ENCODE results near the gene GOLM1. TPM values are rescaled to one million over a fixed set of nuclear protein-coding genes. Genes with fewer than 3 reads are reported as not detected.
A peak's percentile ranks its signal among the peaks of the same experiment; 100 is the strongest.

Gene GOLM1
- total and polyA plus RNA-seq, 2 of the 13 experiments (the other 11 are each of a cell fraction or from before 2014, with no cell fraction given) = 0.20 to 0.30 TPM

DNA sequence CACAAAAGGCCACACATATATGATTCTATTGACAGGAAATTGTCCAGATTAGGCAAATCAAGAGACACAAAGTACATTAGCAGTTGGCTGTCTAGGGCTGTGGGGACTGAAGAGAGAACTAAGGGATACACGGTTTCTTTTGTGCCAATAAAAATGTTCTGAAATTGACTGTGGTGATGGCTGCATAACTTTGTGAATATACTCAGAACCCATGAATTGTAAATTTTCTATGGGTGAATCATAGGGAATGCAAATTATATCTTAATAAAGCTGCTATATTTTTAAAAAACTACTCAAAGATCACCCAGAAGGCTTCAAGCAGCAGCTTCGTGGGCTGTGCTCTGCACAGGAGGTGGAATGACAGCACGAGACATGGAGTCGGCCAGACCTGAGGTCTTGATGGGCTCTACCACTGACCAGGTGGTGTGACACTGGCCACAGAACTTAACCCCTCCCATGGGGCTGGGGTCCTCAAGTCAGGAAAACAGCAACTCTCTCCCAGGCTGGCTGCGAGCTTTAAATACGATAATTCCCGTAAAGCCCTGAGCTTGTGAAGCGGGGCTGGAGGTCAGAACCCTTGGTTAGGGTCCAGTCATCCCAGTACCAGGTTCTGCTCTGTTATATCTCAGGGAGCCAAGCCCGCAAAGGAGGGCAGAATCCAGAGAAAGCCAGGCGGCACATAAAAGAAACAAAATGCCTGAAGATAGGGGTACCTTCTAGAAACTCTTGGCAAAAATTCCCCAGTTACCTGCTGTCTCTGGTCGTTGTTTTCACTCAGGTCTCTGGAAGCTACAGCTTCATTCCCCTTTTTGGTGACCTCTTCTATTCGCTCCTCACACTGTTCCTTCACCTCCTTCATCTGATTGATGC lies 59.1 kb downstream of the GOLM1 start (continued):
- TF ChIP-seq ZBTB8A (CRISPR knock-in tag; IDR thresholded peaks at IDR 0.05; ENCODE audit: borderline replicate concordance, low read depth) = no peak

DNA sequence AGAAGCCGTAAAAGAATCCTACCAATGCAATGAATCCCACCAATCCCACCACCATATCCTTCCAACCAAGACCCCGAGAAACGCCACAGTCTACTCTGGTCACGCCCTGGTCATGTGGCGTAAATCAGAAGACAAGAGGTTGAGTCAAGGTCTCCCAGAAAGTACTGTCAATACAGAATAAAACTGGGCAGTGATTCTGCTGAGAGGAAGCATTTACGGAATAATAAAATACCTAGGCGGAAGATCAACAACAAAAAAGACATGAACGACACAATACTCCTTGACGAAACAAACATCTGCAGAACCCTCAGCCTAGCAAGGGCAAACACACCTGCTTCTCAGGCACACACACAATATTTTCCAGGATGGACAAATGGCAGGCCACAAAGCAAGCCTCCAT lies 62.8 kb downstream of the GOLM1 start:
- no peak overlapping the region for H2AFZ ChIP-seq (ENCODE audit: low read length)
- in situ Hi-C loops (cut with HindIII; ENCODE audit: extremely low pct_ligation_motif_present, low pct_unique_long_range_greater_than_20kb) = no loop called here

DNA sequence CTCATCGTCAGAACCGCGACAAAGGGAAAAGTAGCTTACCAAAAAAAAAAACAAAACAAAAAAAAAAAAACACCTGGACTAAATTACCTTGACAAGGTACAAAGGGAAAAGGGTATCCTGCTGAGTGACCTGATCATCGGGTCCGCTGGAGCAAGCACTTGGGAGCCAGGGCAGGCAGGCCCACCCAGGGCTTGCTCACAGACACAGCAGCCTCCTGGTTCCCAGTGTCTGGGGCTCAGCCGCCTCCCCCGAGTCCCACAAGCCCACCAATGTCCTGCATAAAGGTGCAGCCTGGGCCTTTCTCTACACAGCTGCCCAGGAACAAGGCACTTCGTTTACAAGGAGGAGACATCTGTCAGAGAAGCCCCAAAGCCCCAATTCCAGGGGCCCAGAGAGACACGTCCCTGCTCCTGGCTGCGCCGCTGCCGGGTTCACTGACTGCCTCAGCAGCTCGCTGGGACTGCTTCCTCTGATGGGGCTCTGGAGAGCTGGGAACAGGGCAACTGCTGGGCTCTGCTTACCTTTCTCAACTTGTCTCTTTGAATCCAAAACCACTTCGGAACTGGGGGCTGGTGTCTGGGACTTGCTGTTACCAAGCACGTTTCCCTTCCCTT lies 63.4 kb downstream of the GOLM1 start:
- no peak for DNase-seq (ENCODE audit: low spot score)
- H3K27me3 ChIP-seq (ENCODE audit: control insufficient read depth in 1 of 2, insufficient read depth in 2 of 2, low read length in 2 of 2) = no peaks in the 10 kb centered on the region
- WGBS (ENCODE audit: low lambda C conversion rate) = 91% methylated on average over 8 of the region's 15 CpGs
- peak; percentile 9; the same call in 1 of the 3 replicates for ATAC-seq
- no peaks in the 10 kb centered on the region for H3K9me3 ChIP-seq (ENCODE audit: low read length)
- no peak for FAIRE-seq
- in situ Hi-C loops (cut with HindIII; ENCODE audit: extremely low pct_ligation_motif_present, low pct_unique_long_range_greater_than_20kb) = no loop called here
- no peak overlapping the region for H3K4me2 ChIP-seq (ENCODE audit: low read depth, low read length)
- H3K9ac ChIP-seq (ENCODE audit: insufficient read depth, low read depth, low read length) = no peak overlapping the region
- H3K4me1 ChIP-seq (ENCODE audit: insufficient read depth, low read length) = no peaks in the 10 kb centered on the region
- no peaks in the 10 kb centered on the region for H3K79me2 ChIP-seq (ENCODE audit: insufficient read depth, low read length)
- ChIA-PET CTCF (ENCODE audit: low intra/inter-chr PET ratio, low total read pairs) (no interaction called here), POLR2A (no interaction called here)
- H2AFZ ChIP-seq (ENCODE audit: low read length) = no peak overlapping the region
- no peak overlapping the region for H3K27ac ChIP-seq (ENCODE audit: extremely low read length, insufficient read depth, low read length)
- intact Hi-C loops (cut with micrococcal nuclease; ENCODE audit: unreplicated experiment) = no loop called here
- H3K36me3 ChIP-seq (replicated peaks in 1 of 2; ENCODE audit: control insufficient read depth in 1 of 2, insufficient read depth in 2 of 2, low read length in 2 of 2) = no peaks in the 10 kb centered on the region
- no peak overlapping the region for H3K4me3 ChIP-seq (replicated peaks in 1 of 3; ENCODE audit: insufficient read depth in 1 of 3, low read depth in 2 of 3, low read length in 3 of 3)
- no TSS peak for BruUV-seq (replicated peaks)
- H4K20me1 ChIP-seq (ENCODE audit: insufficient read depth, low read length) = peaks cover 4% of the 10 kb centered on the region; the same call in 1 of the 2 replicates
- no peak for TF ChIP-seq YEATS2 (CRISPR knock-in tag; IDR thresholded peaks at IDR 0.05; ENCODE audit: borderline replicate concordance)
- TF ChIP-seq, protein P1, sequence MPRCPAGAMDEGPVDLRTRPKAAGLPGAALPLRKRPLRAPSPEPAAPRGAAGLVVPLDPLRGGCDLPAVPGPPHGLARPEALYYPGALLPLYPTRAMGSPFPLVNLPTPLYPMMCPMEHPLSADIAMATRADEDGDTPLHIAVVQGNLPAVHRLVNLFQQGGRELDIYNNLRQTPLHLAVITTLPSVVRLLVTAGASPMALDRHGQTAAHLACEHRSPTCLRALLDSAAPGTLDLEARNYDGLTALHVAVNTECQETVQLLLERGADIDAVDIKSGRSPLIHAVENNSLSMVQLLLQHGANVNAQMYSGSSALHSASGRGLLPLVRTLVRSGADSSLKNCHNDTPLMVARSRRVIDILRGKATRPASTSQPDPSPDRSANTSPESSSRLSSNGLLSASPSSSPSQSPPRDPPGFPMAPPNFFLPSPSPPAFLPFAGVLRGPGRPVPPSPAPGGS (CRISPR knock-in tag; IDR thresholded peaks at IDR 0.05) = no peak
- TF ChIP-seq, protein P2, sequence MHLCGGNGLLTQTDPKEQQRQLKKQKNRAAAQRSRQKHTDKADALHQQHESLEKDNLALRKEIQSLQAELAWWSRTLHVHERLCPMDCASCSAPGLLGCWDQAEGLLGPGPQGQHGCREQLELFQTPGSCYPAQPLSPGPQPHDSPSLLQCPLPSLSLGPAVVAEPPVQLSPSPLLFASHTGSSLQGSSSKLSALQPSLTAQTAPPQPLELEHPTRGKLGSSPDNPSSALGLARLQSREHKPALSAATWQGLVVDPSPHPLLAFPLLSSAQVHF (CRISPR knock-in tag; IDR thresholded peaks at IDR 0.05) = no peak
- no peak for TF ChIP-seq ZNF598 (CRISPR knock-in tag; IDR thresholded peaks at IDR 0.05; ENCODE audit: borderline replicate concordance)
- TF ChIP-seq, protein P3, sequence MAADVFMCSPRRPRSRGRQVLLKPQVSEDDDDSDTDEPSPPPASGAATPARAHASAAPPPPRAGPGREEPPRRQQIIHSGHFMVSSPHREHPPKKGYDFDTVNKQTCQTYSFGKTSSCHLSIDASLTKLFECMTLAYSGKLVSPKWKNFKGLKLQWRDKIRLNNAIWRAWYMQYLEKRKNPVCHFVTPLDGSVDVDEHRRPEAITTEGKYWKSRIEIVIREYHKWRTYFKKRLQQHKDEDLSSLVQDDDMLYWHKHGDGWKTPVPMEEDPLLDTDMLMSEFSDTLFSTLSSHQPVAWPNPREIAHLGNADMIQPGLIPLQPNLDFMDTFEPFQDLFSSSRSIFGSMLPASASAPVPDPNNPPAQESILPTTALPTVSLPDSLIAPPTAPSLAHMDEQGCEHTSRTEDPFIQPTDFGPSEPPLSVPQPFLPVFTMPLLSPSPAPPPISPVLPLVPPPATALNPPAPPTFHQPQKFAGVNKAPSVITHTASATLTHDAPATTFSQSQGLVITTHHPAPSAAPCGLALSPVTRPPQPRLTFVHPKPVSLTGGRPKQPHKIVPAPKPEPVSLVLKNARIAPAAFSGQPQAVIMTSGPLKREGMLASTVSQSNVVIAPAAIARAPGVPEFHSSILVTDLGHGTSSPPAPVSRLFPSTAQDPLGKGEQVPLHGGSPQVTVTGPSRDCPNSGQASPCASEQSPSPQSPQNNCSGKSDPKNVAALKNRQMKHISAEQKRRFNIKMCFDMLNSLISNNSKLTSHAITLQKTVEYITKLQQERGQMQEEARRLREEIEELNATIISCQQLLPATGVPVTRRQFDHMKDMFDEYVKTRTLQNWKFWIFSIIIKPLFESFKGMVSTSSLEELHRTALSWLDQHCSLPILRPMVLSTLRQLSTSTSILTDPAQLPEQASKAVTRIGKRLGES (CRISPR knock-in tag; IDR thresholded peaks at IDR 0.05; ENCODE audit: borderline replicate concordance) = no peak
- TF ChIP-seq AGO2 (optimal IDR thresholded peaks at IDR 0.05; ENCODE audit: low read depth, low read length) = no peak
- TF ChIP-seq KDM5B (CRISPR knock-in tag; IDR thresholded peaks at IDR 0.05; ENCODE audit: borderline replicate concordance) = no peak

More for the DNA sequence above, 62.8 kb downstream of the GOLM1 start:
- Histone ChIP-seq H3K4me3 (replicated peaks in 1 of 3; ENCODE audit: insufficient read depth in 1 of 3, low read depth in 2 of 3, low read length in 3 of 3) (no peak overlapping the region), H3K4me2 (ENCODE audit: low read depth, low read length) (no peak overlapping the region), H3K27ac (ENCODE audit: extremely low read length, insufficient read depth, low read length) (no peak overlapping the region), H3K27me3 (ENCODE audit: control insufficient read depth in 1 of 2, insufficient read depth in 2 of 2, low read length in 2 of 2) (no peaks in the 10 kb centered on the region), H3K36me3 (replicated peaks in 1 of 2; ENCODE audit: control insufficient read depth in 1 of 2, insufficient read depth in 2 of 2, low read length in 2 of 2) (no peaks in the 10 kb centered on the region), H3K79me2 (ENCODE audit: insufficient read depth, low read length) (no peaks in the 10 kb centered on the region), H3K4me1 (ENCODE audit: insufficient read depth, low read length) (no peaks in the 10 kb centered on the region), H3K9ac (ENCODE audit: insufficient read depth, low read depth, low read length) (no peak overlapping the region), H4K20me1 (ENCODE audit: insufficient read depth, low read length) (peaks cover 4% of the 10 kb centered on the region; the same call in 1 of the 2 replicates), H3K9me3 (ENCODE audit: low read length) (no peaks in the 10 kb centered on the region)
- DNase-seq (ENCODE audit: low spot score) (no peak), ATAC-seq (no peak), FAIRE-seq (no peak)
- CTCF ChIA-PET (ENCODE audit: low intra/inter-chr PET ratio, low total read pairs) = no interaction called here
- POLR2A ChIA-PET = no interaction called here
- TF ChIP-seq ZNF746 (CRISPR knock-in tag; IDR thresholded peaks at IDR 0.05) = no peak
- no TSS peak for BruUV-seq (replicated peaks)
- intact Hi-C loops (cut with micrococcal nuclease; ENCODE audit: unreplicated experiment) = no loop called here
- 96% methylated on average over 9 of the region's 9 CpGs for WGBS (ENCODE audit: low lambda C conversion rate)
